ENCODE results near the gene XXYLT1. TPM values are rescaled to one million over a fixed set of nuclear protein-coding genes. Genes with fewer than 3 reads are reported as not detected.
A peak's percentile ranks its signal among the peaks of the same experiment; 100 is the strongest.
"Not testable (repeated sequence)": the region's sequence is repeated elsewhere in the genome, so short reads cannot be mapped to it uniquely, and the experiment has no call there.

XXYLT1 gene
- total RNA-seq, 1 experiment from 2014 or later: 25.5 TPM

DNA sequence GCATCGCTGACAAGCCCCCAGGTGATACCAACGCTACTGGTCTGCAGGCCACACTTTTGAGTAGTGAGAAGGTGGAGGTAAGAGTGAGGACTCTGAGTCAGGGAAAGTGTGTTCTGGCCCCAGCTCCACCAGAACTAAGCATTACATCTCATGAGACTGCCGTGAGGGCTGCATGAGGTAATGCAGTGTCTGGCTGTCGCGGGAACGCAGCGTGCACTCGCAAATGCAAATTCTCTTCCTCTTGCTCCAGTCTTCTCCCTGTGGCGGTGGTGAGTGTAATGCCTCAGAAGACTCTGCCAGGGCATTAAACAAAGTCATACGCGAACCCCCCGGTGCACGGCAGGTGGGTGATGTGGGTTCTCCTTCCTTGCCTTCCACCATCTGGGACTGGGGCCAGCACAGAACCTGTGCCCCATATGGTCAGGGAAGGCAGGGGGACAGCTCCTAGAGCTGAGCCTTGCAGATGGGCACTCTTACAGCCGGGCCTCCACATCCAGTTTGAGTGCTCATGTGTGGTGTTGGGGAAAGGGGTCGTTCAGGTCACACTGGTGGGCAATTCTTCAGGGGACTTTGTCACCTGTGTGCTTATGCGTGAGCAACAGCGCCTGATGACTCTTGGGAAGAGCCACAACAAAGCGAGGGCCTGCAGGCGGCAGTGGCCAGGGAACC is 175.8 kb downstream of the XXYLT1 start:
- Histone ChIP-seq H3K36me3 (ENCODE audit: low read depth, low read length) (no peaks in the 10 kb centered on the region), H3K9me2 (replicated peaks; ENCODE audit: low read length) (no peaks in the 10 kb centered on the region), H3K27ac (ENCODE audit: low read length) (peak overlapping the region; percentile 35), H3K79me2 (ENCODE audit: low read length) (no peaks in the 10 kb centered on the region), H3K9me3 (ENCODE audit: low read length) (no peaks in the 10 kb centered on the region), H4K20me1 (ENCODE audit: low read length) (no peaks in the 10 kb centered on the region), H2AFZ (ENCODE audit: low read length) (no peak overlapping the region), H3K4me1 (ENCODE audit: insufficient read depth, low read length) (peaks cover 17% of the 10 kb centered on the region), H3F3A (ENCODE audit: low read length, unreplicated experiment) (no peaks in the 10 kb centered on the region), H3K9ac (ENCODE audit: low read length) (no peak overlapping the region), H3K4me3 (ENCODE audit: low read length) (no peak overlapping the region), H3K4me2 (ENCODE audit: low read length) (no peak overlapping the region), H3K27me3 (ENCODE audit: low read length) (no peaks in the 10 kb centered on the region)
- no peak for ATAC-seq
- intact Hi-C loops (cut with micrococcal nuclease): no loop called here
- TF ChIP-seq CTCF (conservative IDR thresholded peaks at IDR 0.05; ENCODE audit: low read depth, low read length) (no peak), EZH2 (IDR thresholded peaks at IDR 0.05; ENCODE audit: low read length, unreplicated experiment) (no peak), EZH2phosphoT487 (IDR thresholded peaks at IDR 0.05; ENCODE audit: borderline replicate concordance, low read length) (no peak)
- ChIA-PET POLR2A (ENCODE audit: unreplicated experiment) (no interaction called here), CTCF (no interaction called here)
- DNase-seq: no peak
- no TSS peak for BruUV-seq (replicated peaks)

DNA sequence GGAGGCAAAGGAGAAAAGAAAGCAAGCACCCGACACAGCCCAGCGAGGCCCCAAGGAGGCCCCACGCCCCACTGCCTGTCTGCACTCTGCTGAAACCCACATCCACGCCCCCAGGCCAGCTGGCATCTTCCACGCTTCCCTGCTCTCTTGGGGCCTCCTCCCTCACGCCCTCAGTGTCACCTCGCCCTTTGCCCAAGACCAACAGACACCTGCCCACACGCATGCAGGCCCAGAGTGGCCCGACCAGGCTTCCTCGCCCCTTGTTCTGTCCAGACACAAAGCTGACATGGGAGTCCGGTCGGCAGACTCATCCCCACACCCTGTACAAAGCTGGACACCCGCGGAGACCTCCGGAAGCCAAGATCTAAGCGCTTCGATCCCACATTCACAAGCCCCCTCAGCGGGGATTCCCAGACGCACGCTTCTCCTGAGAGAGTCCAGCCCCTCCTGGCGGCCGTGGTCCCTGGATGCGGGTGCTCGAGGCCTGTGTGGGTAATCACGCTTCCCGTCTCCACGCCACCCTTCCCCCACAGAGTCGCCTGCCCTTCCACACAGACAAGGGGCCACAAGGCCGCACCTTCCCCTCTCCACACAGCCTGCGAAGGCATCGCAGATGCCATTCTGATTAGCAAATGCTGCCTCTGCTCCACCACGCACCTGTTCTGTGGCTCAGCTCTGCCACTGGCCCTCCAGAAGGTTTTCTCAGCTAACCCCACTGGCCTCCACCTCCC is 176.6 kb downstream of the XXYLT1 start:
- Histone ChIP-seq H3K27ac (ENCODE audit: low read length) (no peak overlapping the region), H3K4me2 (ENCODE audit: low read length) (no peak overlapping the region), H4K20me1 (ENCODE audit: low read length) (no peaks in the 10 kb centered on the region), H3K27me3 (ENCODE audit: low read length) (no peaks in the 10 kb centered on the region), H2AFZ (ENCODE audit: low read length) (no peak overlapping the region), H3K9ac (ENCODE audit: low read length) (no peak overlapping the region), H3K9me2 (replicated peaks; ENCODE audit: low read length) (no peaks in the 10 kb centered on the region), H3K4me3 (ENCODE audit: low read length) (no peak overlapping the region), H3K79me2 (ENCODE audit: low read length) (no peaks in the 10 kb centered on the region), H3K36me3 (ENCODE audit: low read depth, low read length) (no peaks in the 10 kb centered on the region), H3K9me3 (ENCODE audit: low read length) (no peaks in the 10 kb centered on the region), H3F3A (ENCODE audit: low read length, unreplicated experiment) (no peaks in the 10 kb centered on the region), H3K4me1 (ENCODE audit: insufficient read depth, low read length) (peaks cover 17% of the 10 kb centered on the region)
- POLR2A ChIA-PET (ENCODE audit: unreplicated experiment): no interaction called here
- no TSS peak for BruUV-seq (replicated peaks)
- CTCF ChIA-PET: no interaction called here
- DNase-seq: no peak
- no peak for TF ChIP-seq EZH2phosphoT487 (IDR thresholded peaks at IDR 0.05; ENCODE audit: borderline replicate concordance, low read length)
- TF ChIP-seq CTCF (conservative IDR thresholded peaks at IDR 0.05; ENCODE audit: low read depth, low read length): no peak
- no peak for TF ChIP-seq EZH2 (IDR thresholded peaks at IDR 0.05; ENCODE audit: low read length, unreplicated experiment)
- intact Hi-C loops (cut with micrococcal nuclease): no loop called here
- no peak for ATAC-seq

DNA sequence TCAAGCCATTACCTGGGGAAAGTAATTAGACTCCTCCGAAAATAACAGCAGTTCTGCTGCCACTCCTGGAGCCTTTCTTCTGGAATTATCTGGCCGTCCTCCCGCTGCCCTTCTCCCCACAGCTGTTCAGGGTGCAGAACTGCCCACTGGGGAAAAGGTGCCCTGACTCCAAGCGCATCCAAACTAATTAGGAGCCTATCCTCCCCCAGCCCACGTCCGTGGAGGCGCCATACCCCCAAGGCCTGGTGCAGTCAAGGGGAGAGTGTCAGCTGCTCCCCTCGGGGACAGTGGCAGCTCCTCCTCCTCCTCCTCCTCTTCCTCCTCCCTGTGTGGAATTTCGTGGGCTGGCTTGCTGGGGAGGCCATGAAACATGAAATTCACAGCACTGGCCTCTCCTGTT is 177.2 kb downstream of the XXYLT1 start:
- no peak overlapping the region for H3K4me3 ChIP-seq (ENCODE audit: low read length)
- ChIA-PET CTCF (no interaction called here), POLR2A (ENCODE audit: unreplicated experiment) (no interaction called here)
- intact Hi-C loops (cut with micrococcal nuclease): no loop called here
- no peak overlapping the region for H3K9ac ChIP-seq (ENCODE audit: low read length)
- ATAC-seq: no peak
- no TSS peak for BruUV-seq (replicated peaks)
- no peaks in the 10 kb centered on the region for H3K9me2 ChIP-seq (replicated peaks; ENCODE audit: low read length)
- peaks cover 17% of the 10 kb centered on the region for H3K4me1 ChIP-seq (ENCODE audit: insufficient read depth, low read length)
- DNase-seq: no peak
- no peak overlapping the region for H3K27ac ChIP-seq (ENCODE audit: low read length)
- no peak overlapping the region for H3K4me2 ChIP-seq (ENCODE audit: low read length)
- H3K9me3 ChIP-seq (ENCODE audit: low read length): no peaks in the 10 kb centered on the region
- H3F3A ChIP-seq (ENCODE audit: low read length, unreplicated experiment): no peaks in the 10 kb centered on the region
- no peaks in the 10 kb centered on the region for H3K79me2 ChIP-seq (ENCODE audit: low read length)
- H3K36me3 ChIP-seq (ENCODE audit: low read depth, low read length): no peaks in the 10 kb centered on the region
- H4K20me1 ChIP-seq (ENCODE audit: low read length): no peaks in the 10 kb centered on the region
- H2AFZ ChIP-seq (ENCODE audit: low read length): no peak overlapping the region
- no peaks in the 10 kb centered on the region for H3K27me3 ChIP-seq (ENCODE audit: low read length)
- TF ChIP-seq EZH2phosphoT487 (IDR thresholded peaks at IDR 0.05; ENCODE audit: borderline replicate concordance, low read length) (no peak), CTCF (conservative IDR thresholded peaks at IDR 0.05; ENCODE audit: low read depth, low read length) (no peak), EZH2 (IDR thresholded peaks at IDR 0.05; ENCODE audit: low read length, unreplicated experiment) (no peak)

GRCh38 chr3:195087840-195088601 is 182.9 kb downstream of the XXYLT1 start:
- H3K9me2 ChIP-seq (replicated peaks; ENCODE audit: low read length); BruUV-seq (replicated peaks); H3K36me3 ChIP-seq (ENCODE audit: low read depth, low read length); H3K9me3 ChIP-seq (ENCODE audit: low read length); H3F3A ChIP-seq (ENCODE audit: low read length, unreplicated experiment); DNase-seq; intact Hi-C loops (cut with micrococcal nuclease); H3K4me1 ChIP-seq (ENCODE audit: insufficient read depth, low read length); CTCF ChIA-PET; H3K4me2 ChIP-seq (ENCODE audit: low read length); H3K4me3 ChIP-seq (ENCODE audit: low read length); ATAC-seq; H4K20me1 ChIP-seq (ENCODE audit: low read length); H3K79me2 ChIP-seq (ENCODE audit: low read length); POLR2A ChIA-PET (ENCODE audit: unreplicated experiment); H3K9ac ChIP-seq (ENCODE audit: low read length); H3K27me3 ChIP-seq (ENCODE audit: low read length); H3K27ac ChIP-seq (ENCODE audit: low read length); H2AFZ ChIP-seq (ENCODE audit: low read length): not testable (repeated sequence)
